Caco-2 (cell line): ENCODE data around the gene METTL21C. TPM values are rescaled to one million over a fixed set of nuclear protein-coding genes. Genes with fewer than 3 reads are reported as not detected.

ENCODE experiments used
- BruUV-seq: library from RNA; stranded (reverse); fragments of 400-500 nt; replicated peaks from 2 replicates; lab custom pipeline; 2021; lab: Mats Ljungman, UMichigan
- CTCF ChIA-PET: fragments of 300-600 bp; sonication (Branson Sonifier 250); formaldehyde crosslinking; loops from one replicate; lab custom pipeline; 2022; ENCODE audit warnings: antibody characterized with exemption; lab: Charles Lee
- POLR2A ChIA-PET: fragments of 300-600 bp; sonication (Branson Sonifier 250); formaldehyde crosslinking; loops from one replicate; lab custom pipeline; 2022; ENCODE audit warnings: antibody characterized with exemption; lab: Charles Lee
- DNase-seq, 2 experiments: peaks; one replicate each; pipeline versions ENCODE4 v3.0.0 to v3.0.0-alpha.2; 2020 to 2022
- H3K27me3 ChIP-seq: replicated peaks from 2 replicates; pipeline ENCODE4 v1.6.0; 2011; ENCODE audit warnings: low read length; ENCODE audit not compliant: control insufficient read depth, insufficient read depth
- H3K36me3 ChIP-seq: 2 replicates; pipeline ENCODE4 v1.5.1; 2011; ENCODE audit warnings: low read length; ENCODE audit not compliant: control insufficient read depth, insufficient read depth
- H3K4me1 ChIP-seq: fragments of 250-450 bp; sonication (Bioruptor Pico); 2 replicates; pipeline ENCODE4 v1.5.1; 2020; ENCODE audit warnings: mild to moderate bottlenecking
- H3K4me3 ChIP-seq: 2 replicates; pipeline ENCODE4 v1.5.1; 2011; ENCODE audit warnings: low read depth, mild to moderate bottlenecking, control low read depth, low read length
- H3K9me3 ChIP-seq: fragments of 250-450 bp; sonication (Bioruptor Pico); 2 replicates; pipeline ENCODE4 v1.5.1; 2020; ENCODE audit warnings: mild to moderate bottlenecking, moderate library complexity
- H3K27ac Mint-ChIP-seq: one replicate; pipeline ENCODE4 v1.8.0; 2022; ENCODE audit warnings: mixed read lengths; ENCODE audit not compliant: unreplicated experiment
- H3K27me3 Mint-ChIP-seq: one replicate; pipeline ENCODE4 v1.8.0; 2022; ENCODE audit warnings: mixed read lengths; ENCODE audit not compliant: insufficient read depth, unreplicated experiment
- H3K36me3 Mint-ChIP-seq: one replicate; pipeline ENCODE4 v1.8.0; 2022; ENCODE audit warnings: mild to moderate bottlenecking, mixed read lengths; ENCODE audit not compliant: insufficient read depth, unreplicated experiment
- H3K4me1 Mint-ChIP-seq: one replicate; pipeline ENCODE4 v1.8.0; 2022; ENCODE audit warnings: low read depth, mixed read lengths; ENCODE audit not compliant: unreplicated experiment
- H3K4me3 Mint-ChIP-seq: one replicate; pipeline ENCODE4 v1.8.0; 2022; ENCODE audit warnings: mild to moderate bottlenecking, moderate library complexity, mixed read lengths; ENCODE audit not compliant: unreplicated experiment
- H3K9me3 Mint-ChIP-seq: one replicate; pipeline ENCODE4 v1.8.0; 2022; ENCODE audit warnings: mixed read lengths; ENCODE audit not compliant: unreplicated experiment
- CTCF ChIP-seq, 2 experiments: fragments of 200-600 bp in 1 of 2; IDR thresholded peaks; 1 replicate in 1 of 2; 2 replicates in 1 of 2; pipeline versions ENCODE4 v1.5.1 to v1.8.0; 2011 to 2022; ENCODE audit warnings: antibody characterized with exemption in 1 of 2, control low read depth in 1 of 2, inconsistent platforms in 1 of 2, low read depth in 1 of 2, low read length in 1 of 2, mild to moderate bottlenecking in 1 of 2, moderate library complexity in 1 of 2; ENCODE audit not compliant: insufficient read depth in 1 of 2, severe bottlenecking in 1 of 2, unreplicated experiment in 1 of 2
- intact Hi-C: fragments of 100-400 bp; cut with micrococcal nuclease; formaldehyde crosslinking; loops from one replicate; pipeline ENCODE4 v1.10.0; 2022; ENCODE audit not compliant: unreplicated experiment
- total RNA-seq: library from RNA; stranded (reverse); gene quantifications from 2 replicates; pipeline ENCODE4 v1.2.3, GENCODE V29; 2022

METTL21C gene
- total RNA-seq, 1 experiment from 2014 or later, result not detected

GRCh38 chr13:102700088-102701031 is 5.5 kb upstream of the METTL21C start:
- Mint-ChIP-seq H3K4me1 (peaks cover 16% of the 10 kb centered on the region), H3K9me3 (peaks cover 19% of the 10 kb centered on the region), H3K27me3 (no peaks in the 10 kb centered on the region), H3K36me3 (peaks cover 9% of the 10 kb centered on the region), H3K4me3 (no peak overlapping the region), H3K27ac (no peak overlapping the region)
- Histone ChIP-seq H3K9me3 (peaks cover 13% of the 10 kb centered on the region), H3K4me1 (peaks cover 20% of the 10 kb centered on the region), H3K27me3 (no peaks in the 10 kb centered on the region), H3K36me3 (no peaks in the 10 kb centered on the region), H3K4me3 (no peak overlapping the region)
- TF ChIP-seq CTCF (IDR thresholded peaks at IDR 0.05; ENCODE audit: insufficient read depth in 1 of 2, low read depth in 1 of 2, low read length in 1 of 2, severe bottlenecking in 1 of 2, unreplicated experiment in 1 of 2), result no peak
- intact Hi-C loops, result loop anchor here (5.0 kb wide), 1 partner anchor 33 kb away; no protein-coding TSS in a partner anchor
- no peak for DNase-seq
- no TSS peak for BruUV-seq
- POLR2A ChIA-PET, result no interaction called here
- CTCF ChIA-PET, result no interaction called here

GRCh38 chr13:102699504-102699903 is 4.7 kb upstream of the METTL21C start:
- no peaks in the 10 kb centered on the region for H3K27me3 Mint-ChIP-seq
- H3K27ac Mint-ChIP-seq, result no peak overlapping the region
- POLR2A ChIA-PET, result no interaction called here

GRCh38 chr13:102698649-102698980 is 3.8 kb upstream of the METTL21C start:
- peaks cover 8% of the 10 kb centered on the region for H3K4me1 Mint-ChIP-seq
- no peaks in the 10 kb centered on the region for H3K27me3 ChIP-seq
- peaks cover 19% of the 10 kb centered on the region for H3K9me3 Mint-ChIP-seq
- H3K4me3 Mint-ChIP-seq, result no peak overlapping the region
- H3K36me3 ChIP-seq, result no peaks in the 10 kb centered on the region
- H3K36me3 Mint-ChIP-seq, result peaks cover 9% of the 10 kb centered on the region
- no peaks in the 10 kb centered on the region for H3K27me3 Mint-ChIP-seq
- TF ChIP-seq CTCF (IDR thresholded peaks at IDR 0.05; ENCODE audit: insufficient read depth in 1 of 2, low read depth in 1 of 2, low read length in 1 of 2, severe bottlenecking in 1 of 2, unreplicated experiment in 1 of 2), result no peak
- ChIA-PET POLR2A (no interaction called here), CTCF (no interaction called here)
- no TSS peak for BruUV-seq
- no peak for DNase-seq
- peaks cover 13% of the 10 kb centered on the region for H3K9me3 ChIP-seq
- no peak overlapping the region for H3K27ac Mint-ChIP-seq
- no peak overlapping the region for H3K4me3 ChIP-seq
- H3K4me1 ChIP-seq, result peaks cover 4% of the 10 kb centered on the region
- intact Hi-C loops, result no loop called here

More at GRCh38 chr13:102699504-102699903, 4.7 kb upstream of the METTL21C start:
- DNase-seq, result no peak
- peaks cover 13% of the 10 kb centered on the region for H3K9me3 ChIP-seq
- peaks cover 13% of the 10 kb centered on the region for H3K4me1 ChIP-seq
- no peak overlapping the region for H3K4me3 ChIP-seq
- CTCF ChIA-PET, result no interaction called here
- intact Hi-C loops, result no loop called here
- Mint-ChIP-seq H3K4me1 (peaks cover 15% of the 10 kb centered on the region), H3K36me3 (peaks cover 9% of the 10 kb centered on the region), H3K4me3 (no peak overlapping the region), H3K9me3 (peaks cover 19% of the 10 kb centered on the region)
- H3K27me3 ChIP-seq, result no peaks in the 10 kb centered on the region
- H3K36me3 ChIP-seq, result no peaks in the 10 kb centered on the region
- no peak for TF ChIP-seq CTCF (IDR thresholded peaks at IDR 0.05; ENCODE audit: insufficient read depth in 1 of 2, low read depth in 1 of 2, low read length in 1 of 2, severe bottlenecking in 1 of 2, unreplicated experiment in 1 of 2)
- no TSS peak for BruUV-seq
